Naive thymus-derived CD4-positive, alpha-beta T cell (primary cell): ENCODE results near the gene NGF. TPM values are rescaled to one million over a fixed set of nuclear protein-coding genes. Genes with fewer than 3 reads are reported as not detected.

Experiments
- ATAC-seq: fragments of 150-1000 bp; cut with Tn5 transposase; 2 replicates; pipeline ENCODE4 v1.10.0; 2021; ENCODE audit warnings: mild to moderate bottlenecking, moderate library complexity
- CTCF ChIA-PET: fragments of 350-600 bp; sonication (Branson Sonifier 250); formaldehyde crosslinking; loops from one replicate; lab custom pipeline; 2021; ENCODE audit warnings: antibody characterized with exemption; lab: Charles Lee
- POLR2A ChIA-PET: fragments of 350-600 bp; sonication (Branson Sonifier 250); formaldehyde crosslinking; loops from one replicate; lab custom pipeline; 2021; ENCODE audit warnings: antibody characterized with exemption, inconsistent platforms; lab: Charles Lee
- DNase-seq, 9 donors: peaks; one replicate each; pipeline versions ENCODE4 v3.0.0 to v3.0.0-alpha.2; 2020 to 2022; ENCODE audit warnings: mixed read lengths in 1 of 9
- H3K27ac ChIP-seq: one replicate; pipeline ENCODE4 v1.7.0; 2013; ENCODE audit warnings: mild to moderate bottlenecking, low read depth, low read length, moderate library complexity
- H3K27me3 ChIP-seq, 2 donors: one replicate each; pipeline ENCODE4 v1.7.0; 2013; ENCODE audit warnings: low read length in 2 of 2, mild to moderate bottlenecking in 2 of 2, moderate library complexity in 2 of 2; ENCODE audit not compliant: control insufficient read depth in 2 of 2, insufficient read depth in 2 of 2
- H3K36me3 ChIP-seq, 3 experiments: 1 replicate in 2 of 3; 2 replicates in 1 of 3; pipeline ENCODE4 v1.7.0; 2013; ENCODE audit warnings: low read length in 3 of 3, mild to moderate bottlenecking in 3 of 3, moderate library complexity in 1 of 3; ENCODE audit not compliant: insufficient read depth in 3 of 3, control insufficient read depth in 2 of 3
- H3K4me1 ChIP-seq, 2 donors: one replicate each; pipeline ENCODE4 v1.7.0; 2013; ENCODE audit warnings: low read length in 2 of 2, mild to moderate bottlenecking in 2 of 2, moderate library complexity in 1 of 2; ENCODE audit not compliant: control insufficient read depth in 2 of 2, insufficient read depth in 2 of 2
- H3K4me3 ChIP-seq: 2 replicates; pipeline ENCODE4 v1.7.0; 2013; ENCODE audit warnings: mild to moderate bottlenecking, low read length
- H3K9me3 ChIP-seq, 3 experiments: 1 replicate in 2 of 3; 2 replicates in 1 of 3; pipeline ENCODE4 v1.7.0; 2013; ENCODE audit warnings: low read length in 3 of 3; ENCODE audit not compliant: control insufficient read depth in 2 of 3
- H3K27ac Mint-ChIP-seq, 9 donors: one replicate each; pipeline ENCODE4 v1.8.0; 2020 to 2022; ENCODE audit warnings: mixed read lengths in 9 of 9, mild to moderate bottlenecking in 8 of 9, moderate library complexity in 5 of 9, inconsistent platforms in 2 of 9
- H3K27me3 Mint-ChIP-seq, 5 donors: one replicate each; pipeline ENCODE4 v1.8.0; 2021 to 2022; ENCODE audit warnings: mixed read lengths in 5 of 5, mild to moderate bottlenecking in 1 of 5
- H3K36me3 Mint-ChIP-seq, 5 donors: one replicate each; pipeline ENCODE4 v1.8.0; 2020 to 2022; ENCODE audit warnings: mixed read lengths in 5 of 5, mild to moderate bottlenecking in 3 of 5, inconsistent platforms in 1 of 5
- H3K4me1 Mint-ChIP-seq, 7 donors: one replicate each; pipeline ENCODE4 v1.8.0; 2020 to 2022; ENCODE audit warnings: mixed read lengths in 7 of 7, mild to moderate bottlenecking in 3 of 7, inconsistent platforms in 1 of 7
- H3K4me3 Mint-ChIP-seq, 10 donors: one replicate each; pipeline ENCODE4 v1.8.0; 2020 to 2022; ENCODE audit warnings: mild to moderate bottlenecking in 10 of 10, mixed read lengths in 10 of 10, moderate library complexity in 6 of 10, inconsistent platforms in 2 of 10
- H3K9me3 Mint-ChIP-seq, 11 donors: one replicate each; pipeline ENCODE4 v1.8.0; 2020 to 2022; ENCODE audit warnings: mixed read lengths in 11 of 11, mild to moderate bottlenecking in 4 of 11, inconsistent platforms in 1 of 11, moderate library complexity in 1 of 11
- intact Hi-C, 2 donors: fragments of 100-400 bp; cut with micrococcal nuclease; formaldehyde crosslinking; loops; one replicate each; pipeline ENCODE4 v1.15.1; 2023
- polyA plus RNA-seq, 2 donors: library from polyadenylated mRNA; unstranded; fragments of 300-500 nt; fragmentation: Illumina TruSeq; gene quantifications; one replicate each; pipeline ENCODE4 v1.2.3, GENCODE V29; 2021
- total RNA-seq, 6 experiments: library from RNA in 5 of 6; stranded (reverse) in 5 of 6; gene quantifications; 1 replicate in 5 of 6; 2 replicates in 1 of 6; pipeline ENCODE4 v1.2.3 and lab custom pipeline; 2021 to 2026

NGF gene
- total and polyA plus RNA-seq, 7 experiments from 2014 or later = not detected

- Histone ChIP-seq H3K27me3 (no peaks in the 10 kb centered on the region), H3K36me3 (no peaks in the 10 kb centered on the region), H3K9me3 (peaks cover 0 to 19% (median 0%) of the 10 kb centered on the region in 3 experiments), H3K4me1 (no peaks in the 10 kb centered on the region), H3K27ac (no peak overlapping the region), H3K4me3 (no peak overlapping the region)
- ChIA-PET CTCF (no interaction called here), POLR2A (no interaction called here)
- ATAC-seq (no peak), DNase-seq (no peak)
- H3K4me3 Mint-ChIP-seq = no peak overlapping the region
- H3K9me3 Mint-ChIP-seq = peaks cover 6 to 18% (median 11%) of the 10 kb centered on the region in 11 donors
- H3K27ac Mint-ChIP-seq = no peak overlapping the region
- peaks cover 3 to 35% (median 19%) of the 10 kb centered on the region in 5 donors for H3K27me3 Mint-ChIP-seq
- intact Hi-C loops = no loop called here
- H3K36me3 Mint-ChIP-seq = peaks cover 0 to 5% (median 0%) of the 10 kb centered on the region in 5 donors
- H3K4me1 Mint-ChIP-seq = no peaks in the 10 kb centered on the region
These were observed 76.6 kb downstream of the NGF start for GRCh38 chr1:115261496-115261895.

- CTCF ChIA-PET = no interaction called here
- Histone ChIP-seq H3K36me3 (no peaks in the 10 kb centered on the region), H3K27ac (no peak overlapping the region), H3K9me3 (peaks cover 0 to 19% (median 0%) of the 10 kb centered on the region in 3 experiments), H3K4me1 (no peaks in the 10 kb centered on the region), H3K4me3 (no peak overlapping the region), H3K27me3 (no peaks in the 10 kb centered on the region)
- Mint-ChIP-seq H3K36me3 (peaks cover 0 to 5% (median 0%) of the 10 kb centered on the region in 5 donors), H3K9me3 (peaks cover 6 to 37% (median 13%) of the 10 kb centered on the region in 11 donors), H3K27ac (no peak overlapping the region), H3K4me3 (no peak overlapping the region), H3K4me1 (no peaks in the 10 kb centered on the region), H3K27me3 (peaks cover 0 to 15% (median 7%) of the 10 kb centered on the region in 5 donors)
- intact Hi-C loops = no loop called here
- ATAC-seq (no peak), DNase-seq (no peak)
- POLR2A ChIA-PET = no interaction called here
These were observed 79.7 kb downstream of the NGF start for GRCh38 chr1:115258302-115258866.

- ATAC-seq (no peak), DNase-seq (no peak)
- H3K4me1 Mint-ChIP-seq = no peaks in the 10 kb centered on the region
- Histone ChIP-seq H3K27ac (no peak overlapping the region), H3K27me3 (no peaks in the 10 kb centered on the region), H3K4me1 (no peaks in the 10 kb centered on the region), H3K9me3 (peaks cover 0 to 19% (median 0%) of the 10 kb centered on the region in 3 experiments), H3K36me3 (no peaks in the 10 kb centered on the region), H3K4me3 (no peak overlapping the region)
- ChIA-PET POLR2A (no interaction called here), CTCF (no interaction called here)
- peaks cover 0 to 15% (median 7%) of the 10 kb centered on the region in 5 donors for H3K27me3 Mint-ChIP-seq
- intact Hi-C loops = no loop called here
- no peak overlapping the region for H3K27ac Mint-ChIP-seq
- peaks cover 6 to 37% (median 13%) of the 10 kb centered on the region in 11 donors for H3K9me3 Mint-ChIP-seq
- peaks cover 0 to 5% (median 0%) of the 10 kb centered on the region in 5 donors for H3K36me3 Mint-ChIP-seq
- no peak overlapping the region for H3K4me3 Mint-ChIP-seq
These were observed 80.5 kb downstream of the NGF start for GRCh38 chr1:115257591-115257990.

- DNase-seq = no peak
- H3K4me1 Mint-ChIP-seq = no peaks in the 10 kb centered on the region
- ChIA-PET CTCF (no interaction called here), POLR2A (no interaction called here)
- no peak for ATAC-seq
- peaks cover 0 to 5% (median 0%) of the 10 kb centered on the region in 5 donors for H3K36me3 Mint-ChIP-seq
- Histone ChIP-seq H3K9me3 (peaks cover 0 to 19% (median 0%) of the 10 kb centered on the region in 3 experiments), H3K4me3 (no peak overlapping the region), H3K27ac (no peak overlapping the region), H3K36me3 (no peaks in the 10 kb centered on the region), H3K4me1 (no peaks in the 10 kb centered on the region), H3K27me3 (no peaks in the 10 kb centered on the region)
- no peak overlapping the region for H3K27ac Mint-ChIP-seq
- H3K9me3 Mint-ChIP-seq = peaks cover 8 to 37% (median 18%) of the 10 kb centered on the region in 11 donors
- peaks cover 0 to 7% (median 0%) of the 10 kb centered on the region in 5 donors for H3K27me3 Mint-ChIP-seq
- intact Hi-C loops = no loop called here
- H3K4me3 Mint-ChIP-seq = no peak overlapping the region
These were observed 82.9 kb downstream of the NGF start for GRCh38 chr1:115255154-115255553.

GRCh38 chr1:115252585-115252984 lies 85.5 kb downstream of the NGF start:
- no peak for ATAC-seq
- intact Hi-C loops = no loop called here
- POLR2A ChIA-PET = no interaction called here

GRCh38 chr1:115251856-115252255 lies 86.2 kb downstream of the NGF start:
- ChIA-PET CTCF (no interaction called here), POLR2A (no interaction called here)
- Histone ChIP-seq H3K27me3 (no peaks in the 10 kb centered on the region), H3K36me3 (no peaks in the 10 kb centered on the region), H3K4me1 (no peaks in the 10 kb centered on the region), H3K27ac (no peak overlapping the region), H3K4me3 (no peak overlapping the region), H3K9me3 (peaks cover 0 to 2% (median 0%) of the 10 kb centered on the region in 3 experiments)
- ATAC-seq = no peak
- Mint-ChIP-seq H3K27ac (no peak overlapping the region), H3K27me3 (peaks cover 5 to 18% (median 12%) of the 10 kb centered on the region in 5 donors), H3K4me3 (no peak overlapping the region), H3K4me1 (no peaks in the 10 kb centered on the region), H3K9me3 (peaks cover 0 to 36% (median 8%) of the 10 kb centered on the region in 11 donors), H3K36me3 (no peaks in the 10 kb centered on the region)
- no peak for DNase-seq
- intact Hi-C loops = no loop called here

More at GRCh38 chr1:115252585-115252984, 85.5 kb downstream of the NGF start:
- CTCF ChIA-PET = no interaction called here
- no peak overlapping the region for H3K4me3 Mint-ChIP-seq
- Histone ChIP-seq H3K4me3 (no peak overlapping the region), H3K27ac (no peak overlapping the region), H3K4me1 (no peaks in the 10 kb centered on the region), H3K9me3 (peaks cover 0 to 5% (median 0%) of the 10 kb centered on the region in 3 experiments), H3K36me3 (no peaks in the 10 kb centered on the region), H3K27me3 (no peaks in the 10 kb centered on the region)
- H3K9me3 Mint-ChIP-seq = peaks cover 0 to 32% (median 11%) of the 10 kb centered on the region in 11 donors
- peaks cover under 1 to 18% (median 10%) of the 10 kb centered on the region in 5 donors for H3K27me3 Mint-ChIP-seq
- H3K36me3 Mint-ChIP-seq = no peaks in the 10 kb centered on the region
- DNase-seq = no peak
- no peaks in the 10 kb centered on the region for H3K4me1 Mint-ChIP-seq
- no peak overlapping the region for H3K27ac Mint-ChIP-seq

- Mint-ChIP-seq H3K27ac (no peak overlapping the region), H3K9me3 (peaks cover 0 to 36% (median 8%) of the 10 kb centered on the region in 11 donors), H3K27me3 (peaks cover 6 to 18% (median 14%) of the 10 kb centered on the region in 5 donors), H3K4me1 (no peaks in the 10 kb centered on the region), H3K4me3 (no peak overlapping the region), H3K36me3 (no peaks in the 10 kb centered on the region)
- DNase-seq (no peak), ATAC-seq (no peak)
- H3K27ac ChIP-seq = no peak overlapping the region
- no peaks in the 10 kb centered on the region for H3K27me3 ChIP-seq
- H3K4me1 ChIP-seq = no peaks in the 10 kb centered on the region
- ChIA-PET POLR2A (no interaction called here), CTCF (no interaction called here)
- intact Hi-C loops = no loop called here
- no peak overlapping the region for H3K4me3 ChIP-seq
- H3K36me3 ChIP-seq = no peaks in the 10 kb centered on the region
- no peaks in the 10 kb centered on the region for H3K9me3 ChIP-seq
These were observed 86.7 kb downstream of the NGF start for GRCh38 chr1:115251340-115251748.
